NCI-H510A treated with DMSO at 0.1 percent for 48 hours (cell line): ENCODE measurements around the gene RPH3AL.
"Not testable (repeated sequence)": the region's sequence is repeated elsewhere in the genome, so short reads cannot be mapped to it uniquely, and the experiment has no call there.

Experiments
- DNase-seq: peaks from one replicate; lab custom pipeline; 2025; lab: John Stamatoyannopoulos, UW

RPH3AL gene

DNA sequence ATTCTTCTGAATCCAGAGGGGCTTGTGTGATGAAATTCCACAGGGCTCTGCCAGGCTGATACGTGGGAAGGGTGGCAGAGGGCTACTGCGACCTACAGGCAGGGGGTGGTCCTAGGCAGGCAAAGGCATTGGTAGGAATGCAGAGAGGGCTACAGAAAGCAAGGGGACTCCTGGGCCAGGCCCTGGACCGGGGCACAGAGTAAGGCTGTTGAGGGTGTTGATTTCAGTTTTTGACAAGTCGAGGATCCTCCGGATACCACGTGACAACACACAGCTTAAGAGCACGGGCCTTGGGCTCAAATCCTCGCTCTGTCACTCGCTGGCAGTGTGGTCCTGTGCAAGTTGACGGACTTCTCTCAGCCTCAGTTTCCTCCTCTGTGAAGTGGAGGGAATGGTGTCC lies 152.0 kb downstream of the RPH3AL start:
- no peak for DNase-seq

DNA sequence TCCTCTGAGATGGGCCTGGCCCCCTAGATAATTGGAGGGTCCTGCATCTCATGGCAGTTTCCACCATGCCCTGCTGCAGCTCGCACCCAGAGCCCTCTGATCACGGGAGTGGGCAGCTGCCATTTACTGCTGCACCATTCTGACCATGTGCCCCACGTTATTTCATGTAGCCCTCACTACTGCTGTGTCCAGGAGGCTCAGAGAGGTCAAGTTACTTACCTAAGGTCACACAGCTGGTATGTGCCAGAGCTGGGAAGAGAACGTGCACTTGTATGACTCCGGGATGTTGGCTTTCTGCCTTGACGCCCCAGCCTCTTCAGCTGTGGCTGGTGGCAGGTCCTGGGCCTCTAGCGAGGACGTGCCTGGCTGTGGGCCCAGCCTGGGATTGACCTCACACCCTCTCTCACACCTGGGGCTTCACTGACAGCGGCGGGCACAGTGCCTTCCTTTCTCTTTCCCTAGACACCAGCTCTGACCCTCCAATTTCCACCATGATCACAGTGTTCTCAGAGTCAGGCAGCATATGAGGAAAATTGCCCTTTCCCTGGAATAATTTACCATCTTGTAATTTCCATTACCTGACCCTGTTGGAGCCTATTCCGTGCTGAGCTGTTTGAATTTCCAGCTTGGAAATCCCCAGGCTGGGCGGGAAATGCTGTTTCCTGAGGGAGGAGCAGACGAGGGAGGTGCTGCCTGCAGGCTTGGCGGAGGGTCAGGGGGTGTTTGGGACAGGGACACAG lies 152.6 kb downstream of the RPH3AL start:
- DNase-seq: no peak

DNA sequence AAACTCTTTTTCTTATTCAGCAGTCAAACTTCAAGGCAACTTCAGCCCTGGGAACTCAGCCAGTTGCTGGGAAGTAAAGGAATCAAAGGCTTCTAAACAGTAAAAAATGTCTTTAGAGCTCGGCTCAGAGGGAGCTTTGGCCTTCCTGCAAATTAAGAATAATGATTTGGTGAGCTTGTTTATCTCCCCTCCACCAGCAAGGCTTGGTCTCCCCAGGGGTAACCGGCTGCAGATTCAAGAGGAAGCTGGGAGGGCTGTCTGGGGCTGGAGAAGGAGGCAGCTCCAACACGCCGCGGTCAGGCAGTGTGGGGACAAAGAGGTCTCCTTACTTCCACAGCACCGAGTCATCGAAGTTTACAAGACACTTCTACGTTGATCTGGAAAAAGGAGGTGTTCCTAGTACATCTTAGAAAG lies 153.4 kb downstream of the RPH3AL start:
- no peak for DNase-seq

DNA sequence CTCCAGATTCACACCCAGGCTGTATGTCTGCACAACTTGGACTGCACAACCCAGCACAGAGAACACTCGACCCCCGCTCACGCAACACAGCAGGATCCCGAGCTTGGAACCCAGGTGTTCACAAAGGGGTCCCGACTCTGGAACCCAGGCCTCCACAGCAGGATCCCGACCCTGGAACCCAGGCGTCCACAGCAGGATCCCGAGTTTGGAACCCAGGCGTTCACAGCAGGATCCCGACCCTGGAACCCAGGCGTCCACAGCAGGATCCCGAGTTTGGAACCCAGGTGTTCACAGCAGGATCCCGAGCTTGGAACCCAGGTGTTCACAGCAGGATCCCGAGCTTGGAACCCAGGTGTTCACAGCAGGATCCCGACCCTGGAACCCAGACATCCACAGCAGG lies 154.4 kb downstream of the RPH3AL start:
- not testable (repeated sequence) for DNase-seq

DNA sequence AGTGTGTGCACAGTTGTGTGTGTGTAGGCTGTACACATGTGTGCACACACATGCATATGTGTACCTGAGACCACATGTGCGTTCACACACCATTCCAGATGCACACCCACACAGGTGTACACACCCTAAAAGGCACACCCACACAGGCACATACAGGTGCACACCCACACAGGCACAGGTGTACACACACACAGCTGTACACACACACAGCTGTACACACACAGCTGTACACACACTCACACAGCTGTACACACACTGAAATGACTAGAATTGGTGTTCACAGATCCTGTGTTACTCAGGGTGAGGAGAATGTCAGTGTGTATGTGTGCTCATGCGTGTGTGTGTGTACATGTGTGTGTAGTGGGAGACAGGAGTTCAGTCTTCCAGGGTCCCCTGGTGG lies 155.3 kb downstream of the RPH3AL start:
- DNase-seq: no peak

DNA sequence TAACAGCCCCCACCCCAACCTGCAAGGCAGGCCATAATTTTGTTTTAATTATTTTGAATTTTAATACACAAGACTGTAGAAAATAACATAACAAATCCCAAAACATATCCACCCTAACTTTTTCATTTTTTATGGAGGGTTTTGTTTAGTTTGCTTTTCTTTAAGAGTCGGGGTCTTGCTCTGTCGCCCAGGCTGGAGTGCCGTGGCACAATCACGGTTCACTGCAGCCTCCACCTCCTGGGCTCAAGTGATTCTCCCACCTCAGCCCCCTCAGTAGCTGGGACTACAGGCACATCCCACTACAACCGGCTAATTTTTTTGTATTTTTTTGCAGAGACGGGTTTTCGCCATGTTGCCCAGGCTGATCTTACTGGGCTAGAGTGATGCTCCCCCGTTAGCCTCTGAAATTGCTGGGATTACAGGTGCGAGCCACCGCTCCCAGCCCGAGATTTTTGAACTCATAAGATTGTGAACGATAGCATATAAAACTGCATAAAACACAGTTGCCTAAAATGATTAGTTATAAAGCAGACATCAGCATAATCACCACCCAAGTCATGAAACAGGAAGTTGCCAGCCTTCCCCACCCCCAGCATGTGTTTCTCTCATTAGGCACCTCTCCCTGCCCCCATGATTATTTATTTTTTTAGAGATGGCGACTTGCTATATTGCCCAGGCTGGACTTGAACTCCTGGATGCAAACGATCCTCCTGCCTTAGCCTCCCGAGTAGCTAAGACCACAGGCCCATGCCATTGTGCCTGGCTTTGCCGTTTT lies 157.6 kb downstream of the RPH3AL start:
- DNase-seq: no peak

DNA sequence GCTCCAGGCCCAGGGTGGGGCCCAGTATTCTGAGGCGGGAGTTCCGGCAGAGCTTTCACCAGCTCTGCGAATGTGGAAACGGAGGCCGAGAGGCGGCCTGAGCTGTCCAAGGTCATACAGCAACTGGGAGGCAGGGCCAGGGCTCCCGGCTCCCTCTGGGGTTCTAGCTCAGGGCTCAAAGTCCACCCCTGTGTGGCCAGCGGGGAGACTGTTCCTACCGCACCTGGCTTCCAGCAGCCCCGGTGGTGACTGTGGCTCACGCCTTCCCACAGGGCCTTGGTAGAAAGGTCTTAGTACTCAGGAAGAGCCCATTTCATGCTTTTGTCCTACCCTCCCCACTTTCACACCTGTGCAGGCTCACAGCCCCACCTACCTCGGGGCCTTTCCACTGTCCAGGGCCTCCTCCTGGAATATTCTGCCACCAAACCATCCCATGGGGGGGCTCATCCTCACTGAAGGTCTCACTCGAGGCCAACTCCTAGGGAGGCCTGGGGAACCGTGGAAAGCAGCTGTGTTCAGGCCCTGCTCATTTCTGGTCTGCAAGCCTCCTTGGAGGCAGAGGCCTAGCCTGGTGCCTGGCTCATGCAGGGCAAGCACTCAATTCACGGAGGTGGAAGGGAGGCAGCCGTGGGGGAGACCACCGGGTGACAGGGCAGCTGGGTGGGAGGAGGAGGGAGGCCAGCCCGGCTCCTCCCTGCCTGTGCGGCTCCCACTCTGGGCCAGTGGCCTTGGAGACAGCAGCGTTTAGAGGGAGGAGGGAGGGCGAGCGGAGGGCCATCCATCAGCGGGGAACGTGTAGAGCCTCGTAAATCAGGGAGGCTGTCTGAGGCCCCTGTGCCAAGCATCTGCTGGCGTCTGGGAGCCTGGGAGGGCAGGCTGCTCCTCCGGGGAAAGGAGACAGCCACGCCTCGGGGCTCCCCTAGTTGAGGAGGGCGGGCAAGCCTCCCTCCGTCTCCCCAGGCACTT lies 158.5 kb downstream of the RPH3AL start:
- DNase-seq: no peak

DNA sequence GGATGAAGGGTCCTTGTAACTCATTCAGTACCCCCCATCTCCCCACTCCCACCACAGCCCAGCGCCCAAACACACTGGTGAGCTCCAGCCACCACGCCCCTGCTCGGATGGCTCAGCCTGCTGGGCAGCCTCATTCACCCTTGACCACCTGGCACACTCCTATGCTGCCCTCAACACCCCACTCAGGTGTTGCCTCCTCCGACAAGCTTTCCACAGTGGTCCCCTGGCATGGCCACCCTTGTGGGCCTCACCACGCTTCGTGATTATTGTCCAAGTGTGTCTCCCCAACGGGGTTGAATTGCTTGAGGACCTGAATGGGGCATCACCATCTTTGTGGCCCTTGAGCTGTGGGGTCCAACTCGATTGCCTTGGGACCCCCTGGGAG lies 159.2 kb downstream of the RPH3AL start:
- DNase-seq: no peak

DNA sequence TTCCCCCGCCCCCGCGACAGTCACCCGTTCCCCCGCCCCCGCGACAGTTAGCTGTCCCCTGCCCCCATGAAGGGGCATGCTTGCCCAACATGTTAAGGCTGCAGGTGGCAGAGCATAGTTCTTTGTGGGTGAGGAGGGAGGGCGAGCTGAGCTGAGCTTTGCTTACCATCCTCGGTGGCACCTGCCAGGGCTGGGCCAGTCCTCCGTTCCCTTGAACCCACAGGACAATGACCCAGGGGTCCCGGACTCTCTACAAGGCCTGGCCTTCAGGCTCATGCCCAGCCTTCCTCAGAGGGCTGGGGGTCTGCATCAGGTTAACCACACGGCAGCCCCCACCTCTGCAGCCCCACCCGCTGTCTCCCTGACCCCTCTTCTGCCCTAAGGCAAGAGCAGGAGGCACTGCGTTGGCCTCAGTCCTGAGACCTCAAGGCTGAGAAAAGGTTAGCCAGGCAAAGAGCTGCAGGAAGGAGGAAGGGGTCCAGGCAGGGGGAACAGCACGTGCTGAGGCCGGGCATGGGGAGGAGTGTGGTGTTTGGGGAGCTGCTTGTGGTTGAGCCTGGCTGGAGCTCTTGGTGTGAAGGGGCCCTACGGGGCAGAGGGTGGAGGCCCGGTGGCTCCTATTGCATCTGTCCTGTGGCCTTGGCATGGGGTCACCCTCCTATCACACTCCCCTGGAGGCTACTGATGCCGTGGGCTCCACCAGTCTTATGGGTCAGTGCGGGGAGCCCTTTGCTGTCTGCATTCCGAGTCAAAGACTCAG lies 159.8 kb downstream of the RPH3AL start:
- DNase-seq: no peak

DNA sequence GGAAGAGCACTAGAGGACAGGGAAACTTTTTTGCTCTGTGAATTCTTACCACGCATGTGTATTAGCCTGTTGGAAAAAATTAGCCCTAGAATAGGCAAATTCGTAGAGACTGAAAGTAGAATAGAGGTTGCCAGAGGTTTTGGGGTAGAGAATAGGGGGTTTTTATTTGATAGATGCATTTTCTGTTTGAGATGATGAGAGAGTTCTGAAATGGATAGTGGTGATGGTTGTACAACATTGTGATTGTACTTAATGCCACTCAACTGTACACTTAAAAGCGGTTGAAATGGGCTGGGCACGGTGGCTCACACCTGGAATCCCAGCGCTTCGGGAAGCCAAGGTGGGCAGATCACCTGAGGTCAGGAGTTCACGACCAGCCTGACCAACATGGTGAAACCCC lies 163.2 kb downstream of the RPH3AL start:
- DNase-seq: no peak

DNA sequence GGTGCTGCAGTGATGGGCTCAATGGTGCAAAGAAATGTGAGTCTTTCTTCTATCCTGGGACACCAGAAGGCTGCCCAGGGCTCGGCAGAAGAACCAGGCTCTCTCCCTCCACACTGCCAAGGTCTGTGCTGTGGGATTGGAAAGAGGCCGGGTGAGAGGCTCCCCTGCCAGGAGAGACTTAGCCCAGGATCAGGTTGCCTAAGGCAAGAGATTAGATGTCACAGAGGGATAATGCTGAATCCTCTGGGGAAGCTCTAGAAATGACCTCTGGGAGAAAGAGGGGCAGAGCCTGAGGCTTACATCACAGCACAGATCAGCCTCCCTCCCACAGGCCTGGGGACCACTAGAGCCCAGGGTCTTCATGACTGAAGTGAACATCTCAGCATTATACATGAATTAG lies 165.5 kb downstream of the RPH3AL start:
- DNase-seq: no peak

DNA sequence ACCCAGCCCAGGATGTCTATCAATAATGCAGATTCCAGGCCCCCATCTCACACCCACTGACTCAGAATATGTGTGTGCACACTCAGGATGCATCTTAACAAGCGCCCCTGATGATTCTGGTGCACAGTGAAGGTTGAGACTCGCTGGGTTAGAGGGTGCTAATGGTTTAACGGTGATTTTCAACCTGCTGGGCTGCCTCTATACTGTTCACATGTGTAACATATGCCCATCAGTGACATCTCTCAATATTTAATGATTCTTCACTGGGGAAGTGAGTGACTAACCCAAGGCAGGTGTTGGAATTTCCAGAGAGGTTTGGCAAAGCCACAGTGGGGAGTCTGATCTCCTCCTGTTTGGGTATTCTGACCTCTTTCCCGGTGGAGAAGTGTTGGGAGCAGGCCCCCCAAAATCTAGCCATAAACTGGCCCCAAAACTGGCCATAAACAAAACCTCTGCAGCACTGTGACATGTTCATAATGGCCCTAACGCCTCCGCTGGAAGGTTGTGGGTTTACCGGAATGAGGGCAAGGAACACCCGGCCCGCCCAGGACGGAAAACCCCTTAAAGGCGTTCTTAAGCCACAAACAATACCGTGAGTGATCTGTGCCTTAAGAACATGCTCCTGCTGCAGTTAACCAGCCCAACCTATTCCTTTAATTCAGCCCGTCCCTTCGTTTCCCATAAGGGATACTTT lies 167.0 kb downstream of the RPH3AL start:
- no peak for DNase-seq

DNA sequence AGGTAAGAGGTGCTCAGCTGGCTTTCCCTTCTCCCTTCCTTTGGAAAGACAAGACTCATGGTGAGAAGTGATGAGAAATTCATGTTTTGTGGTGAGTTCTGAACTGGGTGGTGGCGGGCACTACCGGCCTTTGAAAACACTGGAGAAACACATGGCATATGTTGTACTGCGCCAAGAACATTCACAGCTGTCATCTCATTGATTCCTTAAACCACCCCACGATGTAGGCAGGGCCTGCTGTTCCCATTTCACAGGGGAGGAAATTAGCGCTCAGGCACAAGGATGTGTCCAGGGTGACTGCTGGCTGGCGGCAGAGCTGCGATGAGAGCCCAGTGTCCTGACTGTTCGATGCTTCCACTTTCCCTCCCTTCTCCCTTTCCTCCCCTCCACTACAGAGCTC lies 169.6 kb downstream of the RPH3AL start:
- no peak for DNase-seq

DNA sequence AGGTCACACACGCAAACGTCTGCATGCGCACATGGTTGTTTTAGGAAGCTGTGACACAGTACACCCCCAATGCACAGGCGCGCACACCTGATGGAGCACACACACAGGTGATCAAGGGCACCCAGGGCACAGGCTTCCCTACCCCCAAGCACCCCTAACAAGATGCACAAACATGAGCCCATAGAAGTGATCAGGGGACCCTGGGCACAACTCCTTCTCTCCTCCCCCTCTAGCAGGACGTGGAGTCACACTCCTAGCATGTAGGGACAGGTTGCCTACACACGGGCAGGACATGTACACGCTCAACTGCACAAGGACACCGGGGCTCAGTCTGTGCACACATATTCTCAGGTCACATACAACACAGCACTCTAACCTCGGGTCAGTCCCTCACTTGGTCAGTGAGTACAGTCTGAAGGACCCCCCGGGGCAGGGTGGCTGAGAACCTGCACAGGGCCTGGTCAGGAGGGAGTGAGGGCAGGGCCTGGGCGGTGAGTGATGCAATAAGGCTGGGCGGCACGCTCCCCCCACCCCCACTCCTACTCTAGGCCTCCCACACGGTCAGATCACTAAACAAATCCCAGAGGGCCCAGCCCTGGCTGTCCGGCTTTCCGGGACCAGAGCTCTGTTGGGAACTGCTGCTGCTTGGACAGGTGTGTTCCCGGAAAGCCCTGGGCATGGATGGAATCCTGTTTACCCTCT lies 170.4 kb downstream of the RPH3AL start:
- no peak for DNase-seq

DNA sequence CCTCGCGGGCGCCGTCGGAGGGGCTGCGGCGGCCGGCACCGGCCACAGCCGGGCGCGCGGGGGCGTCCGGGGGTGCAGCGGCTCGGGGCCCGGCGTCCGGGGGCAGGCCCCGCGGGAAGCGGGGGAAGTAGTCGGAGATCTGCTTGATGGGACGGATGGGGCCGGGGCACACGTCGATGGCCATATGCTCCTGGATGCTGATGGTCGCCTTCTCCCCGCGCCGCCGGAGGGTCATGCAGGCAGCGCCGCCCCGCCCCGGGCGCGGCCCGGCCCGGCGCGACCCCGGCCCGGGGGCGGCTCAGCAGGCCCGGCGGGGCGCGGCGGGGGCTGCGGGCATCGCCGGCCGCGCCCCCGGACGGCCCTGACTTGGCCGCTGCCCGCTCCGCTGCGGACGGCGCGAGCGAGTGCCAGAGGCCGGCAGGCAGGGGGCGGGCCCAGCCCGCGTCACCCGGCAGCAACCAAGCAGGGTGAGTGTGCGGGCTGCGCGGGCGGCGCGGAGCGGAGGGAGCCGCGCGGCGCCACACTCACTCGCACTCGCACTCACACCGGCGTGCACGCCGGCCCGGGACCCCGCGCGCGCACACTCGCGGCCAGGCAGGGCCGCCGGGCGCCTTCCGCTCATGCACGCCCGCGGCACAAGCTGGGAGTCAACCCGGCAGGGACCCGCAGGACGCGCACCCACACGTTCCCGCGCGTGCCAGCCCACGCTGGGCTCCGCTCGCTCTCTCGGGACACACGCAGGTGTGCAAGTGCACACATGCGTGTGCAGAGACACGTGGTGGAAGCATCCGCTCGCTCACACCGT lies 171.2 kb downstream of the RPH3AL start, which contains the start of gene DOC2B:
Gene DOC2B (minus strand): TSS at position 406 of the 805 bp plus-strand sequence. CDS start 171 bp downstream, at position 235.
- DNase-seq: no peak

DNA sequence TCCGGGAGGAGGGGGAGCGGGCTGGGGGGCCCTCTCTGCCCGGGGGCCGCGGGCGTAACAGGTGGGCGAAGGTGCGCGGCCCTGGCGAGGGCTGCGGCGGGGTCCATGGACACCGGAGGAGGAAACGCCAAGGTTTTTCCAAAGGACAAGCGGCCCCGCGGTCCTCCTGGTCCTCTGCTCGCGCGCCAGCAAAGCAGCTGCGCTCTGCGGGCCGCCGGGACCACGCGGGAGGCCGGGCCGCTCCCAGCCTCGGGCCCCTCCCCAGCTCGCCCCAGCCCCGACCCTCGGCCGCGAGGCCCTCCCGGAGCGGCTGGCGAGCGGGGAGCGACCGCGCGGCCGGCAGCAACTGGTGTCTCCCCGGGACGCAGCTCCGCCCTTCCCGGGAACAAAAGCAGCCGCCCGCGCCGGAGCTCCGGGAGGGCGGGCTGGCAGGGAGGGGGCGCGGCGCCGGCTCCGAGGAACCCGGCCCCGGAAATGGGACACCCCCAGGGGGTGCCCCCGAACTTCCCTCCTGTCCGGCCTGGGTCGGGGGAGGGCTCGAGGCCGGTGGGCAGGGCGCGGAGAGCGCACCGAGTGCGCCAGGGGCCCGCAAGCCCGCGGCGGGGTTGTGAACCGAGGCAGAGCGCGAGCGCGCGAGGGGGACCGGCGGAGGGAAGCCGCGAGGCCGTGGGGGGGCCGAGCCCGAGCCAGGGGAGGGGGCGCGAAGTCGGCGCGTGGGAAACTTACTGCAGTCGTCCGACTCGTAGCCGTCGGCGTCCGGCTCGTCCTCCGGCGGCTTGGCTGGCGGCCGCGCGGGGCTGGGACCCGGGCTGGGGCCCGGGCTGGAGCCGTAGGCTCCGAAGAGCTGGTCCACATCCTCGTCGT lies 172.0 kb downstream of the RPH3AL start:
- DNase-seq: no peak

DNA sequence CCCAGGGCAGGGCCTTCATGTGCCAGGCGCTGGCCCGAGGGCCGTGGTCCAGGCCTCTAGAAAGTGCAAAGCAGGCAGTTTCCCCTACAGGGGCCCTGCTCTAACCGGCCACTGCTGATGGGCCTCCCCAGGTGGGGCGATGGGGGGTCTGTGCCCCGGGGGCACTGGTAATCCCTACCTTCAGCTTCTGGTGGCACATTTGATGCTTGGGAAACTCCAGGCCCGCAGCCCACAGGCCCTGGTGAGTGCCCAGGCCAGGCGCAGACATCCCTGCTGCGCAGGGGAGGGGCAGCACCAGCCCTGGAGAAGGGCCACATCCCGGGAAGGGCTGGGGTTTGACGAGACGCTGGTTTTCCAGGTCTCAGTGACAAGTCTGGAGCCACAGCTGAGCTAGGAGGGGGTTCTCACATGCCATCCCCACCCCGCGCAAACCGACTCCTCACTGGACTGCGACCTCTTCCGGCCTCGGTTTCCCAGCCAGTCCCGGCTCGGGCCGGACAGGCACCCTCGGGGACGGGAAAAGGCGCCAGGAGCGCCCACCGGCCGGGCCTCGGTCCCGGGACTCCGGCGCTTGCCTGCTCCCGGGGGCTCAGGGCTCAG lies 172.7 kb downstream of the RPH3AL start:
- no peak for DNase-seq

DNA sequence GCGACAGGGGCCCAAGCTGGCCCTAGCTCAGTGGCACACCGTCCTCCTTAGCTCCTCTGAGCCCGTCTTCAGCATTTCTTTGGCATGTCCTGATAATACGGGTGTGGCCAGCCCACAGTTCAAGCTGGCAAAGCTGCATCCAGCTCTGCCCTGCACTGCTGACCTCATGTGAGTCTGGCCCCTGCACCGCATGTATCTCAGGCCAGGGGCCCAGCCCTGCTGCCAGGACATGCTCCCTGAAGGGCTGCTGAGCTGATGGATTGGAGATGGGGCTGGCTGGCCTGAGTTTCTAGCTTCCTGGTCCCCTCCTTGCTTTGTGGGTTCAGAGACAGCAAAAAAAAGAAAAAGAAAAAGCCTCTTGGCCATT lies 173.6 kb downstream of the RPH3AL start:
- DNase-seq: no peak
